Neural cell (in vitro differentiated cells): Measurements from ENCODE around the gene RSL24D1. TPM values are rescaled to one million over a fixed set of nuclear protein-coding genes. Genes with fewer than 3 reads are reported as not detected.

Experiments
- H2AFZ ChIP-seq: fragments of 200-600, 300-800 bp; sonication (generic), shearing (Covaris generic); 2 replicates; pipeline ENCODE4 v1.6.0; 2014; ENCODE audit warnings: low read depth, mild to moderate bottlenecking, antibody characterized with exemption, low read length, moderate library complexity
- H3F3A ChIP-seq: fragments of 200-600 bp; shearing (Covaris generic); 2 replicates; pipeline ENCODE4 v1.6.1; 2016; ENCODE audit warnings: mild to moderate bottlenecking, moderate library complexity, mixed read lengths, antibody characterized with exemption, low read length; ENCODE audit not compliant: insufficient read depth, poor library complexity, severe bottlenecking
- H3K27ac ChIP-seq: fragments of 200-600, 300-800 bp; sonication (generic), shearing (Covaris generic); 2 replicates; pipeline ENCODE4 v1.5.1; 2014; ENCODE audit warnings: mild to moderate bottlenecking, low read length, moderate library complexity
- H3K27me3 ChIP-seq: fragments of 300-800, 200-600 bp; sonication (generic), shearing (Covaris generic); 2 replicates; pipeline ENCODE4 v1.6.0; 2014; ENCODE audit warnings: mild to moderate bottlenecking, low read depth, low read length, moderate library complexity; ENCODE audit not compliant: insufficient read depth
- H3K36me3 ChIP-seq: fragments of 300-800, 200-600 bp; sonication (generic), shearing (Covaris generic); 2 replicates; pipeline ENCODE4 v1.5.1; 2014; ENCODE audit warnings: mild to moderate bottlenecking, antibody characterized with exemption, low read length, moderate library complexity; ENCODE audit not compliant: insufficient read depth
- H3K4me2 ChIP-seq: fragments of 300-800, 200-600 bp; sonication (generic), shearing (Covaris generic); 2 replicates; pipeline ENCODE4 v1.6.0; 2014; ENCODE audit warnings: mild to moderate bottlenecking, low read length
- H3K4me3 ChIP-seq: fragments of 300-800, 200-600 bp; sonication (generic), shearing (Covaris generic); 2 replicates; pipeline ENCODE4 v1.5.1; 2014; ENCODE audit warnings: mild to moderate bottlenecking, low read length, moderate library complexity
- H3K79me2 ChIP-seq: fragments of 200-600 bp; shearing (Covaris generic); replicated peaks from 2 replicates; pipeline ENCODE4 v1.6.0; 2014; ENCODE audit warnings: mild to moderate bottlenecking, low read length, moderate library complexity; ENCODE audit not compliant: insufficient read depth
- H3K9ac ChIP-seq: fragments of 300-800, 200-600 bp; sonication (generic), shearing (Covaris generic); 2 replicates; pipeline ENCODE4 v1.6.1; 2016; ENCODE audit warnings: mild to moderate bottlenecking, low read length, mixed read lengths
- H3K9me2 ChIP-seq: fragments of 200-600 bp; shearing (Covaris generic); 2 replicates; pipeline ENCODE4 v1.6.1; 2016; ENCODE audit warnings: mild to moderate bottlenecking, low read length, mixed read lengths; ENCODE audit not compliant: insufficient read depth
- H3K9me3 ChIP-seq: fragments of 200-600, 300-800 bp; sonication (generic), shearing (Covaris generic); 2 replicates; pipeline ENCODE4 v1.6.1; 2016; ENCODE audit warnings: mild to moderate bottlenecking, mixed run types, low read length, moderate library complexity, mixed read lengths
- H4K20me1 ChIP-seq: fragments of 200-600 bp; shearing (Covaris generic); 2 replicates; pipeline ENCODE4 v1.6.1; 2016; ENCODE audit warnings: mild to moderate bottlenecking, mixed run types; ENCODE audit not compliant: insufficient read depth
- CTCF ChIP-seq: fragments of 450-650 bp; IDR thresholded peaks from 2 replicates; pipeline ENCODE4 v1.5.1; 2014; ENCODE audit warnings: antibody characterized with exemption, mild to moderate bottlenecking, moderate library complexity; ENCODE audit not compliant: poor library complexity, severe bottlenecking
- EP300 ChIP-seq: fragments of 450-650 bp; conservative IDR thresholded peaks from 2 replicates; pipeline ENCODE4 v1.6.1; 2014; ENCODE audit warnings: antibody characterized with exemption, mild to moderate bottlenecking, moderate library complexity; ENCODE audit not compliant: poor library complexity, severe bottlenecking
- EZH2 ChIP-seq: fragments of 200-600, 300-800 bp; shearing (Covaris generic), sonication (generic); IDR thresholded peaks from 2 replicates; pipeline ENCODE4 v1.6.1; 2014; ENCODE audit warnings: antibody characterized with exemption, low read length, borderline replicate concordance, mild to moderate bottlenecking; ENCODE audit not compliant: insufficient read depth, poor library complexity, severe bottlenecking
- MXI1 ChIP-seq: fragments of 450-650 bp; conservative IDR thresholded peaks from 2 replicates; pipeline ENCODE4 v1.6.1; 2014; ENCODE audit warnings: antibody characterized with exemption, mild to moderate bottlenecking; ENCODE audit not compliant: poor library complexity, severe bottlenecking
- POLR2AphosphoS5 ChIP-seq: IDR thresholded peaks from 2 replicates; pipeline ENCODE4 v1.6.1; 2012
- RAD21 ChIP-seq: fragments of 450-650 bp; conservative IDR thresholded peaks from 2 replicates; pipeline ENCODE4 v1.6.1; 2014; ENCODE audit warnings: antibody characterized with exemption, mild to moderate bottlenecking, moderate library complexity
- REST ChIP-seq: IDR thresholded peaks from 2 replicates; pipeline ENCODE4 v1.6.1; 2012; ENCODE audit warnings: borderline replicate concordance
- SMC3 ChIP-seq: fragments of 450-650 bp; conservative IDR thresholded peaks from 2 replicates; pipeline ENCODE4 v1.6.1; 2014; ENCODE audit warnings: antibody characterized with exemption, mild to moderate bottlenecking, moderate library complexity; ENCODE audit not compliant: poor library complexity
- TAF1 ChIP-seq: IDR thresholded peaks from 2 replicates; pipeline ENCODE4 v1.6.1; 2012; ENCODE audit warnings: low read depth
- polyA plus RNA-seq: library from polyadenylated mRNA; depleted of rRNA; stranded (reverse); fragments of >200 nt; gene quantifications from 2 replicates; pipeline ENCODE4 v1.2.3, GENCODE V29; 2014

Gene RSL24D1
- polyA plus RNA-seq, 1 donor from 2014 or later, result 227 TPM

- Histone ChIP-seq H3K4me2 (no peak overlapping the region), H3K4me3 (no peak overlapping the region), H2AFZ (no peak overlapping the region), H3K9me2 (no peaks in the 10 kb centered on the region), H3K27ac (no peak overlapping the region), H3K9ac (no peak overlapping the region), H3K36me3 (no peaks in the 10 kb centered on the region), H3F3A (no peaks in the 10 kb centered on the region), H3K79me2 (no peaks in the 10 kb centered on the region), H4K20me1 (no peaks in the 10 kb centered on the region), H3K9me3 (no peaks in the 10 kb centered on the region), H3K27me3 (no peaks in the 10 kb centered on the region)
- TF ChIP-seq REST (no peak), MXI1 (no peak), EZH2 (no peak), EP300 (no peak), RAD21 (no peak), TAF1 (no peak), POLR2AphosphoS5 (no peak), SMC3 (no peak), CTCF (no peak)
These were observed 5.5 kb upstream of the RSL24D1 start for GRCh38 chr15:55202206-55202605.

- H3K9me3 ChIP-seq, result no peaks in the 10 kb centered on the region
- no peaks in the 10 kb centered on the region for H3K36me3 ChIP-seq
- H3K27ac ChIP-seq, result no peak overlapping the region
- H2AFZ ChIP-seq, result no peak overlapping the region
- no peaks in the 10 kb centered on the region for H3K9me2 ChIP-seq
- no peaks in the 10 kb centered on the region for H3F3A ChIP-seq
- H3K4me3 ChIP-seq, result no peak overlapping the region
- H3K9ac ChIP-seq, result no peak overlapping the region
- no peak for TF ChIP-seq MXI1
- no peak for TF ChIP-seq EZH2
- TF ChIP-seq REST, result no peak
- no peak for TF ChIP-seq CTCF
- TF ChIP-seq EP300, result no peak
- no peak for TF ChIP-seq SMC3
- TF ChIP-seq RAD21, result no peak
- TF ChIP-seq POLR2AphosphoS5, result no peak
- no peak for TF ChIP-seq TAF1
- H3K79me2 ChIP-seq, result peaks cover 30% of the 10 kb centered on the region
- H4K20me1 ChIP-seq, result no peaks in the 10 kb centered on the region
- no peaks in the 10 kb centered on the region for H3K27me3 ChIP-seq
- no peak overlapping the region for H3K4me2 ChIP-seq
These were observed 2.0 kb upstream of the RSL24D1 start for GRCh38 chr15:55198706-55199105.
